Activated CD8-positive, alpha-beta memory T cell treated with anti-CD3 and anti-CD28 coated beads for 36 hours (primary cell): ENCODE results near the gene STAT5B. TPM values are rescaled to one million over a fixed set of nuclear protein-coding genes. Genes with fewer than 3 reads are reported as not detected.

Experiments
- CTCF ChIA-PET: fragments of 350-600 bp; sonication (Branson Sonifier 250); formaldehyde crosslinking; loops from one replicate; lab custom pipeline; 2021; ENCODE audit warnings: antibody characterized with exemption; lab: Charles Lee
- POLR2A ChIA-PET: fragments of 350-600 bp; sonication (Branson Sonifier 250); formaldehyde crosslinking; loops from one replicate; lab custom pipeline; 2021; ENCODE audit warnings: antibody characterized with exemption; lab: Charles Lee
- total RNA-seq, 2 experiments: library from RNA; stranded (reverse); gene quantifications; one replicate each; pipeline ENCODE4 v1.2.3, GENCODE V29; 2021

Gene STAT5B
- total RNA-seq, 2 experiments from 2014 or later, result 102 to 111 TPM

DNA sequence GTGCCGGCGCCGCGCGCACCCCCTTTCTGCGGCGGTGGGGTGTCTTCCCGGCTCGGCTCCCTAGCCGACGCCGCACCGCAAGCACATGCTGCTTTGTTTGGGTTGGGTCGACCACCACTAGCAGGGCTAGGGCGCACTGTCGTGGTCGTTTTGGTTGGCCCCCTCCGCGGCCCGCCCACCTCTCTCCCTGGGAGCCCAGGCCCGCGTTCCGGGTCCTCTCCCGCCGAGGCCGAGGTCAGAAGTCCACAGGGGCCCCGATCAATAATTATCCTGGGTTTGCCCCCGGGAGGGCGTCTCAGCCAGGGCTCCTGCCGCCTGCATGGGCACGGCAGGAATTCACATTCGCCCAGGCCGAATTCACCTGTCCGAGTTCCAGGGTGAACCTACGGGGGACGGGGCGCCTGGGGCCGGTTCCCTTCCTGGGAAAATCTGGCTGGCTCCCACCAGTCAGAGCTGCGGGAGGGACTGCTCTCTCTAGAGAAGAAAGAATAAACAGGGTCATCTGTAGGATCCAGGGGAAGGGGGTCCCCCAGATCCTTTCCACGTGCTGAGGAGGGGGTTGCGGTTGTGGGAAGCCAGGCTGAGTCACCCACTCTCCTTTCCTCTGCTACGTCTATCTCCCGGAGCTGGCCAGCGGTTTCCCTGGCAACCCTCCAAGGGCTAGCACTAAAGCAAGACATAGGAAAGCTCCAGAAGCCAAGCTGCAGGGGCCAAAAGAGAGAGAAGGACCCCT is 584 bp upstream of the STAT5B start:
- ChIA-PET POLR2A (interaction anchor here (1.6 to 3.1 kb wide), 2 partner anchors 12 to 29 kb away, joined by 13 to 32 read pairs; partner anchors contain the start of gene STAT5A), CTCF (interaction anchor here (1.2 to 3.5 kb wide), 3 partner anchors 11 to 54 kb away, joined by 4 to 17 read pairs (median 10); no protein-coding TSS in a partner anchor)

DNA sequence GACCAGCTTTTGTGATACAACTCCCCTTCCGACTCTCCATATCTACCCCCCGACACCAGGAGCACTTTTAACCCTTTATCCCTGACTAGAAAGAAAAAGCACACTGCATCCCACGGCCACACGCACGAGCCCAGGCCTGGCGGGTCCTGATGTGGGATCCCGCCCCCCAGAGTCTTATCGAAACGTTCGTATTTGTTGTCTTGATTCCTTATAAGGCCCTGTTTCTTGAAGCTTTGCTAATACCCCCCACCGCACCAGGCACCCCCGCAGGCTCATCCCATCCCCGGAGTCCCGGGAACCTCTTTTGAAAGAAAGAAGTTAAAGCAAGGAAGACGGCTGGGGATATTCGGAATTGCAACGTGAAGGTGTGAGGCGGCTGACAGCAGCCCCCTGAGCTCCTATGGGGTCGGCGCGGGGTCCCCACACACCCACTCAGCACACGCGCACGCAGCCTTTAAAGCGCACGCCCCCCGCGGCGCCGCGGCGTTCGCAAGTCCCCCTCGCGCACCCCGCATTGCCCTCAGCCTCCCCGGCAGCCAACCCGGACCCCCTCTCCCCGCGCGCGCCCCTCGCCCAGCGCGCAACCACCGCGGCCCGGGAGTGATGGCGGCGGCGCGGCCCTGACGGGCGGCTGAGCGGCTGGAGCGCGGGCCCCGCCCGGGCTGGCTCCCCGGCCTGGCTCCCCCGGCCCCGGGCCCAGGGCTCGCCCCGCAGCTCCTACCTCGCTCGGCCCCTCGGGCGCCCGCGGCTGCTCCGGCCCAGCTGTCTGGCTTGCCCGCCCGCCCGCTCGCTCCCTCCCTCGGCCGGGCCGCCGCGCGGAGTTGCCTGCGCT is 448 bp downstream of the STAT5B start:
- ChIA-PET CTCF (interaction anchor here (0.6 to 2.8 kb wide), 6 partner anchors 14 to 183 kb away, joined by 3 to 10 read pairs (median 6); no protein-coding TSS in a partner anchor), POLR2A (interaction anchor here (0.5 to 3.1 kb wide), 8 partner anchors 9 to 249 kb away, joined by 3 to 32 read pairs (median 4); partner anchors contain the start of genes GHDC and STAT5A)

GRCh38 chr17:42274812-42275526 is 1.2 kb downstream of the STAT5B start:
- ChIA-PET CTCF (interaction anchor here (1.0 to 2.8 kb wide), 7 partner anchors 12 to 53 kb away, joined by 3 to 10 read pairs (median 6); no protein-coding TSS in a partner anchor), POLR2A (interaction anchor here (0.5 to 3.1 kb wide), 9 partner anchors 8 to 1334 kb away, joined by 3 to 32 read pairs (median 3); partner anchors contain the start of genes GHDC and STAT5A)

DNA sequence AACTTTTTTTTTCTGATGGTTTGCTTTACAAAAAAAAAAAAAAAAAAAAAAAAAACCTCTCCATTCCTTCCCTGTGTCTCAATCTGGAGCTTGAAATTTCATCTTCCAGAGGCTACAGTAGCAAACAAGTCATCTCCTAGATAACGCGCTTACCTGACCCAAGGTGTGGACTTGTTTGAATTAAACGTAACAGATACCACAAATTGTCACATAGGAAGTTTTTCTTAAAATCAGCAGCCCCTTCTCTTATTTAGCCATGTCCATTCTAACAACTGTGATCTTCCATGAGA is 2.0 kb downstream of the STAT5B start:
- ChIA-PET POLR2A (interaction anchor here (0.6 to 3.1 kb wide), 5 partner anchors 12 to 87 kb away, joined by 4 to 32 read pairs (median 10); partner anchors contain the start of gene STAT5A), CTCF (interaction anchor here (1.3 to 2.8 kb wide), 6 partner anchors 13 to 52 kb away, joined by 3 to 10 read pairs (median 6); no protein-coding TSS in a partner anchor)

- ChIA-PET POLR2A (interaction anchor here (0.6 to 3.1 kb wide), 6 partner anchors 12 to 88 kb away, joined by 4 to 32 read pairs (median 10); partner anchors contain the start of gene STAT5A), CTCF (interaction anchor here (0.9 to 2.8 kb wide), 8 partner anchors 13 to 51 kb away, joined by 3 to 10 read pairs (median 6); no protein-coding TSS in a partner anchor)
Measured at GRCh38 chr17:42273474-42274252, 2.5 kb downstream of the STAT5B start.

GRCh38 chr17:42272162-42272907 is 3.9 kb downstream of the STAT5B start:
- ChIA-PET CTCF (interaction anchor here (2.0 kb wide), 1 partner anchor 22 kb away, joined by 4 read pairs; no protein-coding TSS in a partner anchor), POLR2A (interaction anchor here (5.2 to 6.2 kb wide), 2 partner anchors 17 to 21 kb away, joined by 29 to 57 read pairs; partner anchors contain the start of gene STAT5A)

- ChIA-PET CTCF (interaction anchor here (1.0 to 2.0 kb wide), 2 partner anchors 19 to 21 kb away, joined by 4 to 5 read pairs; no protein-coding TSS in a partner anchor), POLR2A (interaction anchor here (2.9 to 6.2 kb wide), 3 partner anchors 17 to 24 kb away, joined by 10 to 57 read pairs (median 29); partner anchors contain the start of gene STAT5A)
Measured at GRCh38 chr17:42271779-42272035, 4.5 kb downstream of the STAT5B start.

DNA sequence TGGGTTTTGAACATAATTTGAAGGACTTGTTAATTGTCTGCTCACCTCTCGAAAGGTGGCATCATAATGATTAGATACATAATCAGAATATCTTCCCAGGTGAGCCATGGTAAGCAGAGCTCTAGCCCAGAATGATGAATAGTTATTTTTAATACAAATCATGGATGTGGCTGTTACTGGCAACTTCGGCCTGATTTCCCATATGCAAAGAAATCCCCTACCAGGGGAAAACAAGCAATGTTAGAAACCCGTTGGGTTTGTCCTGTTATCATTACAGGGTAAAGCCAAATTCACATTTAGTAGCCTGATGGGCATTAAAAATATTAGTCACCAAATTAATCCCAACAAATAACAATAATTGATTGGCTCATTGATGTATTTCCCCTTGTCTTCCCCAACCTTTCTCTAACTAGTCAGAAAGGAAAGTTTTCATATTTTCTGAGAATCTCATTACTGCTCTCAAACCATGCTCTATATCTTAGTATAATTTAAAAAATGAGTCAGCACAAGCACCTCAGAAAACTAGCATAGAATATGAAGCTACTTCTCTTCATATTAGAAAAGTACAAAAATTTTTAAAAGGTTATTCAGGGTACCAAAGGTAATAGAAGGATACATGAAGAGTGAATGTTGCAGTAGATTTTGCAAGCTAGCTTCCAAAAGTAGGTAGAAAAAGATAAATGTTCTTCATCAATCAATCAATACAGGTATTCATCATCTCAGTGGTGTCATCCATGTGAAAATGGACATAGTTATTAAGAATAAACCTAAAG is 5.0 kb downstream of the STAT5B start:
- POLR2A ChIA-PET, result interaction anchor here (1.4 to 6.2 kb wide), 4 partner anchors 18 to 23 kb away, joined by 3 to 57 read pairs (median 20); partner anchors contain the start of gene STAT5A
- CTCF ChIA-PET, result interaction anchor here (1.0 to 2.0 kb wide), 4 partner anchors 18 to 136 kb away, joined by 3 to 5 read pairs (median 4); no protein-coding TSS in a partner anchor

GRCh38 chr17:42270596-42270995 is 5.6 kb downstream of the STAT5B start:
- CTCF ChIA-PET, result interaction anchor here (1.0 to 2.0 kb wide), 3 partner anchors 19 to 136 kb away, joined by 3 to 16 read pairs (median 3); no protein-coding TSS in a partner anchor
- POLR2A ChIA-PET, result interaction anchor here (0.8 to 6.2 kb wide), 5 partner anchors 18 to 33 kb away, joined by 3 to 57 read pairs (median 10); partner anchors contain the start of gene STAT5A

- ChIA-PET POLR2A (interaction anchor here (0.6 to 6.2 kb wide), 6 partner anchors 19 to 409 kb away, joined by 3 to 57 read pairs (median 7); partner anchors contain the start of gene STAT5A), CTCF (interaction anchor here (0.6 to 2.0 kb wide), 4 partner anchors 19 to 137 kb away, joined by 3 to 16 read pairs (median 3); no protein-coding TSS in a partner anchor)
Measured at GRCh38 chr17:42270170-42270535, 6.0 kb downstream of the STAT5B start.

DNA sequence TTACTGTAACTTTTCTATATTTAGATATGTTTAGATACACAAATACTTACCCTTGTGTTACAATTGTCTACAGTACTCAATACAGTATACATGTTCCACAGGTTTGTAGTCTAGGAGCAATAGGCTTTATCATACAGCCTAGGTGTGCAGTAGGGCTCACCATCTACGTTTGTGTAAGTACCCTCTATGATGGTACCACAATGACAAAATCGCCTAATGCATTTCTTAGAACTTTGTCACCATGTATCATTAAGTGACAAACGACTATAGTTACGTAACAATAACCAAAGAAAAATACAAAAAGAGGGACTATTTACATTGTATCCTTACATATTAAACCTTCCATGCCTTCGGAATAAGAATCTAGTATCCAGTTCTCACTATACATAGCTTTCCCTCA is 8.0 kb downstream of the STAT5B start:
- CTCF ChIA-PET, result interaction anchor here (1.8 to 2.9 kb wide), 2 partner anchors 20 to 46 kb away, joined by 9 read pairs; no protein-coding TSS in a partner anchor
- POLR2A ChIA-PET, result interaction anchor here (1.4 to 6.2 kb wide), 3 partner anchors 17 to 21 kb away, joined by 7 to 57 read pairs (median 29); partner anchors contain the start of gene STAT5A

- ChIA-PET CTCF (interaction anchor here (1.8 to 2.9 kb wide), 2 partner anchors 19 to 45 kb away, joined by 9 read pairs; no protein-coding TSS in a partner anchor), POLR2A (interaction anchor here (0.5 to 6.2 kb wide), 6 partner anchors 8 to 87 kb away, joined by 3 to 57 read pairs (median 6); partner anchors contain the start of gene STAT5A)
Measured at GRCh38 chr17:42266918-42267766, 9.0 kb downstream of the STAT5B start.

- POLR2A ChIA-PET, result interaction anchor here (0.7 to 6.2 kb wide), 3 partner anchors 9 to 86 kb away, joined by 3 to 57 read pairs (median 4); no protein-coding TSS in a partner anchor
- CTCF ChIA-PET, result interaction anchor here (1.3 to 1.8 kb wide), 2 partner anchors 11 to 18 kb away, joined by 4 to 9 read pairs; no protein-coding TSS in a partner anchor
Measured at GRCh38 chr17:42266462-42266861, 9.7 kb downstream of the STAT5B start.

DNA sequence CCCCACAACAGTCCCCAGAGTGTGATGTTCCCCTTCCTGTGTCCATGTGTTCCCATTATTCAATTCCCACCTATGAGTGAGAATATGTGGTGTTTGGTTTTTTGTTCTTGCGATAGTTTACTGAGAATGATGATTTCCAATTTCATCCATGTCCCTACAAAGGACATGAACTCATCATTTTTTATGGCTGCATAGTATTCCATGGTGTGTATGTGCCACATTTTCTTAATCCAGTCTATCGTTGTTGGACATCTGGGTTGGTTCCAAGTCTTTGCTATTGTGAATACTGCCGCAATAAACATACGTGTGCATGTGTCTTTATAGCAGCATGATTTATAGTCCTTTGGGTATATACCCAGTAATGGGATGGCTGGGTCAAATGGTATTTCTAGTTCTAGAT is 11.8 kb downstream of the STAT5B start:
- ChIA-PET CTCF (interaction anchor here (1.0 kb wide), 1 partner anchor 42 kb away, joined by 3 read pairs; no protein-coding TSS in a partner anchor), POLR2A (interaction anchor here (1.3 kb wide), 1 partner anchor 14 kb away, joined by 3 read pairs; no protein-coding TSS in a partner anchor)
